DMS79 treated with DMSO at 0.1 percent for 48 hours (cell line): ENCODE data around the gene VRK1.
A peak's percentile ranks its signal among the peaks of the same experiment; 100 is the strongest.

Experiments used
- DNase-seq: peaks from one replicate; lab custom pipeline; 2025; lab: John Stamatoyannopoulos, UW

The VRK1 gene

DNA sequence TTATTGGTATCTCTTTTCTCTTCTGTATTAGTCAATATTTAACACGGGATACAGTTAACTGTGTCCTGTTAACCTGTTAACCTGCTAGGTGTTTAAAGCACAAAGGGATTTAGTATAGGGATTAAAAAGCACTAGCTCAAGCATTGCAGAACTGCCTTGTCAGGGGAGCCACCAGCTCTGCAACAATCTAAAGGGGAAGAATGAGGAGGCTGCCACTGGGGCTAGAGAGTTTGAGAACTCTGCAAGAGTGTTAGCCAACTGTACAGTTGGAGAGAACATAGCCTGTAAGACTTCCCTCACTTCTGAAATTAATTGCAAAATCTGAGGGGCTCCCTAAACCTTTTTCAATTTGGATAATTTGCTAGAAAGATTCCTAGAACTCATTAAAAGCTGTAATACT, 6.5 kb upstream of the VRK1 start:
- no peak for DNase-seq

DNA sequence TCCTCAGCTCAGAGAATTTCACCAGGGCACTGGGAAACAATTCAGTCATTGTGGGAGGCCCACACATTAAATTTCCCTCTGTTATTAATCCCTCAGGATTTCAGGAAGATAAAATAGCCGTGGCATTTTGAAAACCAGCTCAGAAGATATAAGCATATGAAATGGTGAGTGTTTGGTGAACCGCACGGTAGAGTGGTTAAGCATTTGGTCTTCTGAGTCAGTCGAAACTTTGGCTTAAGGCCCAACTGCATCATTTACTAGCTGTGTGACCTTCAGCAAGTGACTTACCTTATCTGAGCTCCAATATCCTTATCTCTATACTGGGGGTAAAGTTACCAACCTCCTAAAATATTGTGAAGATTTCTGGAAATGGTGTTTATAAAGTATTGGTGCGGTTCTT, 5.2 kb upstream of the VRK1 start:
- no peak for DNase-seq

DNA sequence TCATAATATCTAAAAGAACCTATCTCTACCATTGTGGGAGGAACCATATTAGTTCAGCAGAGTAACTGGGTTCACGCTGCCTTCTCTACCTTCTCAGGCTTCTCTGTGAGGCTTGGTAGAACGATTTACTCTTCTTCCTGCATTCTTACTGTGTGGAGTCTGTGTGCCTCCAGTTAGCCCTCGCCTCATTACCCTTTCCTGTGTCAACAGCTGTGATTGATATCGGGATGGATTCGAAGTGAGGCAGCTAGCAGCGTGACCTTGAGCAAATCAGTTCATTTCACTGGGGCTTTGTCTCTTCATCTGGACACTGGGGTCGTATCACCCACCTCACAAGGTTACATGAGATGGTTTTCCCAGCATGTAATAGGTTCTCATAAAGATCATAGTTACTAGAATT, 4.6 kb upstream of the VRK1 start:
- DNase-seq, result no peak

DNA sequence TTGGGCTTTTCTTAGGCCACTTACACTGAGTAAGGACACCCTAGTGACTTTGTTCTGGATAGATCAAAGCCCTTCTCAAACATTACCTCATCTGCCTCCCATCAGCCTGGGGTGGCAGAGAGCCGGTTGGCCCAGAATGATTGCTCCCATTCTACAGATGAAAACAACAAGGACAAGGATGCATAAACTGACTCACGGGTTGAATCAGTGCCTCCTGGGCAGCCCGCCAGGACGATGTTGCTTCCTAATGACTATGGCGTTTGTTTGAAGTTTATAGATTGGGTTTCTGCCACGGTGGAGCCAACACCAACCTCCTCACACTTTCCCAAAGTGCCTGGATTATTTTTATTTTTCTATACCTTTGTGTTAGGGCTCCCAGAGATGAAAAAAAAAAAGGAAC, 3.6 kb upstream of the VRK1 start:
- no peak for DNase-seq

DNA sequence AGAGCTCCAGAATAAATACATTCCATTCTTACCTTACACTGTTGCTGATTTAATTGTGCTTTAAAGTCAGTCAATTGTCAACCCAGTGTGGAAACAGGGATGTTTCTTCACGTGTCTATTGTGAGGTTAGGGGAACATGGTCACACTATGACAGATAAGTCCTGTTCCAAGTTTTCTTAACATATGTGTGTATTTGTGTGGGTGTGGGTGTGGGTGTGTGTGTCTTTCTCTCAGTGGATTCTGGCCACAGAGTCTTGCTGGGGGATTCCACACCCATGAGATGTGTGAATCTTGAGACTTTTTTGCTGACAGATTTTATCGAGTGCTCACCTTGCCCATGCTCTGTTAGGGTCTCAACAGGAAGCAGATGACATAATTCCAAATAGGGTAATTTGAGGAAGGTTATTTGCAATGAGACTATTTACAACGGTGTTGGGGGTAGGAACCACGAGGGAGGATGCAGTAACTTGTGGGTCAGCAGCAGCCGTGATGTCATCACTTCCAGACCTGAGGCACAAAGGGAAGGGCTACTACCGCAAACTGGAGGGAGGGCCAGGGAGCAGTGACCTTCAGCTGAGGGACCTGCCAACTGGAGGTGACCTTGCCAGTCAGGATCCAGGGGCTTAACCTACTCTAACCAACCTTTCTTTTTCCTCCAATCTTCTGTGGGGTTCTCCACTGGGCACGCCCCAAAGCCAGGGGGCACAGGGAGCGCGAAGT, 1.9 kb upstream of the VRK1 start:
- DNase-seq, result no peak

DNA sequence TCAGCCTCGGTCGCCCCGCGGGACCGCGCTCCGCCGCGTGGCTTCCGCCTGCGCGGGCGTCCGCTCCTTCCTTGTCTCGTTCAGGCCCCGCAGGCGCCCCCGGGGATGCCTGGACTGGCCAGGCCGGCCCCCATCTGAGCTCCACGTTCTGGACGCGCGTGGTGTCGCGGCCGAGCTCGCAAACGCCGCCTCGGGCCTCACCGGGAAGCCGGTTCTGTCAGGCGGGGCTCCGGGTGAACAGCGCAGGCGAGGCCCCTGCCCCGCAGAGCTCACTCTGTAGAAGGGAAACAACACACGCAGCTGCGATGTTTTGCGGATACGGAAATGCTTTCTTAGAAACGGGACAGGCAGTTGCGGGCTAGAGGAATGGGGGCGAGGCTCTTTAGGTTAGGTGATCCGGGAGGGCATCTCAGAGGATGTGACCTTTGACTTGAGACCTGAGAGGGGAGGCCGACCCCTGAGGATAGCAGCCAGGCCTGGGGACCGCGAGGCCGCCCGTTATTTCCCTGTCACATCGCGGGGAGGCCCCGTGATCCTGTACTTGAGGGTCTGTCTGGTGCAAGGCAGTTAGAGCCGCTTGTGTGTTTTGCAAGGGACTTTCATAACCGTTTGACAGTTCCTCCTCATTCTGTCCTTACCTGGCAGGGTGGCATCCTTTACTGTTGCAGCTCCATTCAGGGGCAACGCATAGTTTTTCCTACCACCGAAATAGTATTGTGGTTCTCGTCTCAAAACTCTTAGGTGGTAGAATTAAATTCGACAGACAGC, 584 bp downstream of the VRK1 start:
- peak; percentile 66 for DNase-seq

DNA sequence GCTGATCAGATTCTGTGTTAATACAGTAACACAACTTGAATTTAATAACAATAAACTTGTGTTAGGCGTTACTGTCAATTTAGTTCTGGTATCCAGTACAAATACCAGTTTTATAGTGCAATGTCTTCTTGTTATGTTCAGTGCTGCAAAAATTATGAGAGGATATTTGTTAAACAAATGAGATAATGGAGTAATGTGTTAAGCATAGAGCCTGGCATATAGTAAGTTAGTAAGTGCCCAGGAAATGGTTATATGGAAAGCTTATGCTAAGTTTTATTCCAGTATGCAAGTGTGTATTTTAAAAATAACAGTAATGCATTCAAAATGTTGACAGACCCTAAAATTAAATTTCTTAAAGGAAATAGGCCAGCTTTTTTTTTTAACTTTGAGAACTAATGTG, 1.8 kb downstream of the VRK1 start:
- no peak for DNase-seq

DNA sequence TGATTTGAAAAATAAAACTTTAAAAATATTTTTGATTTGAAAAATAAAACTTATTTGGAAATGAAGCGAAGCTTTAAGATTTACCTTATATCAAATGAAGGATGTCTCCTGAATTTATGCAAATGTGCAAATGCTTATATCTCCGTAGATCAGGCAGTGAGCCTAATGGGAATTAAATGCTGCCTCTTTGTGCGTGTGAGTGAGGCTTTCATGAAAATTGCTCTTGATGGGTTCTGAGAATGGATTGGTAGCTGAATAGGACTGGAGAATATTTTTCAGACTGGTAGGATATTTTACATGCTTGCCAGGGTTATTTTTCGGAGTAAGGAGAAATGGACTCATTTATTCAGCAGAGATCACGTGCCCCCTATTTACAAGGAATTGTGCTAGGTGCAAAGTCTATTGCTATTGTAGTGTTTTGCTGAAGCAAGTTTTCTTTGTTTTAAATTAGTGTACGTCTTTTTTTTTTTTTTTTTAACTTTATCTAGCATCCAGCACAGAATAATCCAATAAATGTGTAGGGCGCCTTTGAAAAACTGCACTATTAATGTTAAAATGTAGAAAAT, 2.4 kb downstream of the VRK1 start:
- no peak for DNase-seq

DNA sequence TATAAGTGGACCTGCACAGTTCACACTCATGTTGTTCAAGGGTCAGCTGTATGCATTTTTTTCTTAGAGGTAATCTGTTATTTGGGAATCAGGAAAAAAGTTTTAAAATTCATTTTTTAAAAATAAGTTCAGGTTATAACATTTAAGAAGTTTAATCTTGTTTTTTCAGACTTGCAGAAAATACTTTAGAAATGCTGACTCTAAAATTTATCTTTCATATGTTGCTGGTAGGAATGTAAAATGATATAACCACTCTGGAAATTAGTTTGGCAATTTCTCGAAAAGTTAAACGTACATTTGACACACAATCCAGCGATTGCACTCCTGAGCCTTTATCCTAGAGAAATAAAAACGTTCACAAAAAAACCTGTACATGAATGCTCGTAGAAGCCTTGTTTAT, 4.7 kb downstream of the VRK1 start:
- DNase-seq, result no peak

DNA sequence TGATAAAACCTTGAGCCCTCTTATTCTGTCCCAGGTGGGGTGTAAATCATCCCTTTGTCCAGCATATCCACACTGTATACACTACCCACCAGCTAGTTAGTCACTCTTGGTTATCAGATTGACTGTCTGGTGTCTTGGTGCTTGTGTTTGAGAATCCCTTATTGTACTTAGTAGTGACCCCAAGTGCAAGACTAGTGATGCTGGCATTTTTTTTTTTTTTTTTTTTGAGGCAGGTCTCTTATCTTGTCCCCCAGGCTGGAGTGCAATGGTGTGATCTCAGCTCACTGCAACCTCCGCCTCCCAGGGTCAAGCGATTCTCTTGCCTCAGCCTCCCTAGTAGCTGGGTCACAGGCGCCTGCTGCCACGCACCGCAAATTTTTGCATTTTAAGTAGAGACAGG, 5.8 kb downstream of the VRK1 start:
- no peak for DNase-seq

DNA sequence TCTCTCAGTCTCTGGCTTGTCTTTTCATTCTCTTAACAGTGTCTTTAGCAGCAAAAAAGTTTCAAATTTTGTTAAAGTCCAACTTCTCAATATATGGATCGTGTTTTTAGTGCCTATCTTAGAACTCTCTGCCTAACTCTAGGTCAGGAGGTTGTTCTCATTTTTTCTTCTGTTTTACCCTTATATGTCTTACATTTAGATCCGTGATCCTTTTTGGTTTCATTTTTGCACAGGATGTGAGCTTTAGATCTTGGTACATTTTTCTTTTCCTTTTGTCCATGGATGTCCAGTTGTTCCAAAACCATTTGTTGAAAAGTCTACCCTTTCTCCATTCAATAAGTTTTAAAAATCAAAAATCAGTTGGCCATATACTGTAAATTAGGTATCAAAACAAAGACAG, 6.8 kb downstream of the VRK1 start:
- DNase-seq, result no peak

DNA sequence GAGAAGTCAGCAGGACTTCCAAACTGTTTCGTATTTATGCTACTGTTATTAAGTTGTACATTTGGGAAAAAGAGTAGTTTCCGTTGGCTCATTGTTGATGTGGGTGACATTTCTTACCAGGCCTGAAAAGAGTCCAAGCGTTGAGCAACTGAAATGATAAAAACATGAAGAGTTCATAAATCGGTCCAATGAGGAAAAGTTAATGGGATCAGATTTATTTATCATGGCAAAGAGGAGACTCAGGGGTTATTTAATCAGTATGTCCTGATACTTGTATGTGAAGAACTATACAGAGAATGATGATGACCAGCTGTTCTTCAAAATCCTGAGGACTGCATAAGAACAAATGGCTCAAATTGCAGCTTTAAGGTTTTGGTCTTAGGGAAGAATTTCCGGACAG, 7.7 kb downstream of the VRK1 start:
- no peak for DNase-seq

DNA sequence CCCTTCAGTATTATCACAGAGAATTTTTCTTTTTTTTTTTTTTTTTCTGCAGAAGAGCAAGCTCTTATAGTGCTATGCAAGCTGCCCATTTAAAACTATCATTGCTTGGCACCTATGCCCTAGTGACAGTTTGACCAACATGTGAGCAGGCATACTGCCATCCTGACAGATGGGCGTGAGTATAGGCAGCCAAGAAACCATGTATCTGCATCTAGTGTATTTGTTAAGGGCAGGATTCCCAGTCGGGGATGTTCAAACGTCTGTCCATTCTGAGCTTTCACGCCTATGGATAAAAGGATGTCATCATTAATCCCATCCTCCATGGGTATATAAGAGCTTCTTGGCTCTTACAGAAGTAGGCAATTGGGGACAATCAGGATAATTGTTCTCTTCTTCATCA, 8.8 kb downstream of the VRK1 start:
- DNase-seq, result no peak

DNA sequence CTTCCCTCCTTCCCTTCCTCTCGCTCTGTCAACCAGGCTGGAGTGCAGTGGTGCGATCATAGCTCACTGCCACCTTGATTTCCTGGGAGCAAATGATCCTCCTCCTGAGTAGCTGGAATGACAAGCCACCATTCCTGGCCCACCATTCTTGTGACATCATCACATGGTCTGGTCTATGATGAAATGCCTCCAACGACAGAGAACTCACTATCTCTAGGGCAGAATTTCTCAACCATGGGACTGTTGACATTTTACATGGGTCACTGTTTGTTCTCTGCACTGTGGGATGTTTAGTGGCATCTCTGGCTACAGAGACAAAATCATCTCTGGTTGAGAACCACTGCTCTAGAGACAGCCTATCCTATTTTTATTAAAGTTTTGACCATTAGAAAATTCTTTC, 9.7 kb downstream of the VRK1 start:
- no peak for DNase-seq

DNA sequence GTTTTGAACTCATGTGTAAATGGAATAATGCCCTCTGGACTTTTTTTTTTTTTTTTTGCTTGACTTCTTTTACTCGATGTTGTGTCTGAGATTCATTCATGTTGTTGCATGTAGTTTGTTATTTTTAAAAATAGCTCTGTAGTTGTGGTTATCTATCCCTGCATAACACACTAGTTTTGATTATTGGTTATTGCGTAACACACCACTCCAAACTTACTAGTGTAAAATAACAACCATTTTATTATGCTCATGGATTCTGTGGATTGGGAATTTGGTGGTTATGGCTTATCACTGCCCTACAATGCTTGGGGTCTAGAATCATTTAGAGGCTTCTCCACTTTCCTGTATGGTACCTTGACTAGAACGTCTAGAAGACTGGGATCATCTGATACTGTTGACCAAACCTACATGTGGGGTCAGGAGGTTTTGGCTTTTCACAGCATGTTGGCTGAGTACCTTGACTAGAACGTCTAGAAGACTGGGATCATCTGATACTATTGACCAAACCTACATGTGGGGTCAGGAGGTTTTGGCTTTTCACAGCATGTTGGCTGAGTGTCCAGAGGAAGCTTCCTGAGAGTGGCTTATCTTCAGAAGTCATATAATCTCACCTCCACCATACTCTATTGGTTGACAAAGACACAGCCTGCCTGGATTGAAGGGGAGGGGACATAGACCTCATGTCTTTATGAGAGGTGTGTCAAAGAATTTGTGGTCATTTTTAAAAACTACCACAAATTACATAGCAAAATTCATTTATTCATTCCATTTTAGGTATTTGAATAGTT, 11.6 kb downstream of the VRK1 start:
- DNase-seq, result no peak

DNA sequence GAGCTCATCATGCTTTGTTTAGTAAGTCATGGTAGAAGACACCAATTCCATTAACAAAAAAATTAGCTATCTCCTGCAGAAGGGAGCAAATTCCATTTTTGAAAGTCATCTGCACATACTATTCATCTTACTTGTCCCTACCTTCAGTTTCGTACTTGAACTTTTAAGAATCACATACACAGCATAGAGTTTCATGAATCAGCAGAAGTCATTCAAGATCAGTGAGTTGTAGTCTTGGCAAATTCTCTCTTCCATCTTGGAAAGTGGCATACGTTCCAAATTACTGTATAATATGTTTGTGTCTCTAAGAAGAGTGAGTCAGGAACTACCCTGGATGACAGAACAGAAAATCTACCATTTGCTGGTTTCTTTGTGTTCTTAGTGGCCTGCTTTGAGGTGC, 14.1 kb downstream of the VRK1 start:
- no peak for DNase-seq

DNA sequence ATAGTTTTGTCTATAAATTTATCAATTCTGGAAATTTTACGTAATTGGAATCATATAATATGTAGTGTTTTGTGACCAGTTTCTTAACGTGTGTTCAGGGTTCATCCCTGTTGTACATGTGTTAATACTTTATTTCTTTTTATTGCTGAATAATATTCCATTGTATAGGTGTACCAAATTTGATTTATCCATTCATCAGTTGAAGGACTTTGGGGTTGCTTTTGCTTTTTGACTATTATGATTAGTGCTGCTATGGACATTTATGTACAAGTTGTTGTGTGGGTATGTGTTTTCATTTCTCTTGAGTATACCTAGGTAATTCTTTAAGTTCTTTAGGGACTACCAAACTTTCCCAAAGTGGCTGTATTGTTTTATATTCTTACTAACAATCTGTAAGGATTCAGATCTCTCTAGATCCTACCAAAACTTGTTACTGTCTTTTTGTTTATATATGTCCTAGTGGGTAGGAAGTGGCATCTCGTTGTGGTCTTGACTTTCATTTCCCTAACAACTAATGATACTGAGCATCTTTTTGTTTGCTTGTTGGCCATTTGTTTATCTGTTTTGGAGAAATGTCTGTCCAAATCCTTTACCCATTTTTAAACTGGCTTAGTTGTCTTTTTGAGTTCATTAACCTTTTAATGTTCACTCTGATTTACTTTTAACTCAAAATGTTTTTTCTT, 14.9 kb downstream of the VRK1 start:
- no peak for DNase-seq

DNA sequence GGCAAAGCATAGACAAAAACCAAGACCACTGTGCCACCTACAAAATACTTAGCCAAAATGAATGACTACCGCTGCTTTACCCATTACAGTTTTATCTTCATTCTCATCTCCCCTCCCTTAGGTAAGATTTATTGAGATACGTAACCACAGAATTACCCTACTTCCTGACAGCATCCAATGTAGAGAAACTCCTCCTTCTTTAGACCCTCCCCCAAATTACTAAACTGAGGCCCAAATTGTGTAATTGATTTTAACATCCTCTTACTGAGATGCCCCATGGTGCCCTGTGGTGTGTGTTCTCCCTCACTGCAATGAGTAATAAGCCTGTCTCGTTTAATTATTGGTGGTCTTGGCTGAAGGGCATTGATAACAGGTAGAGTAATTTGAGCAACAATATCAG, 19.1 kb downstream of the VRK1 start:
- DNase-seq, result no peak

DNA sequence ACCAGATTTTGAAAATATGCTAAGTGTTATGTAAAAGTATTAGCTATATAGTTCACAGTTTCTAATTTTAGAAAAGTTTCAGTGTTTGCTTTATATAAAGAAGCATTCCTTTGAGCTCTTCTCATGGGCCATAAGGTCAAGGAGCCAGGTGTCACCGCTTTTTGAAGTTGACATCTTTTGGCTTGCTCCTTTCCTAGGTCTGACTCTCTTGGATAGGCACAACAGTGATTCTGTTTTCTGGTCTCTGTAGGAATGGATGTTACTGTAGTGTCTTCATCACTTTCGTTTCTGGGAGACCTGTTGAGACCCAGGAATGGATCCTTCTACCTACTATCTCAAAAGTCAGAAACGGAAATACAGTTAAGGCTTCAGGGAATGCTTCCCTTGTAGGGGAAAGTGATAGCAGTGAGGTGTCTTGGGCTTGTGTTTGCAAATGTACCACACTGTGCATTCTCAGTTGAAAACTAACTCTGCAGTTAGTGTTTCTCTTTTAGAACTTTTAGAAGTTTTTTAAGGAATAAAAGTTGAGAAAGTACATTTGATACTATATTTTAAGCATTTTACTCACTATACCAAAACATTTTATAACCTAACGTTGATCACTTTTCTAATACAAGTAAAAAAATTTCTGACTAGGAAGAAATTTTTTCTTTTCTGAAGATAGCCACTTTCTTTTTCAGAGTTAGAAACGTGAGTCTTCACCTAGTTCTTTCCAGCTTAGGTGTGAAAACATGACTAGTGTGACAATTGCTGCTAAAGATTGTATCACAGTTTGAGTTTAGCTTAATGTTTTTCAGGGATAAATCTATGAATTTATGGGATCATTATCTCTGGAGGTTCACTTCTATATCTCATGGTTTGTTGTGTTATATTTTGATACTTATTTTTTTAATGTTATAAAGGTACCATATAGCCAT, 20.8 kb downstream of the VRK1 start:
- no peak for DNase-seq

DNA sequence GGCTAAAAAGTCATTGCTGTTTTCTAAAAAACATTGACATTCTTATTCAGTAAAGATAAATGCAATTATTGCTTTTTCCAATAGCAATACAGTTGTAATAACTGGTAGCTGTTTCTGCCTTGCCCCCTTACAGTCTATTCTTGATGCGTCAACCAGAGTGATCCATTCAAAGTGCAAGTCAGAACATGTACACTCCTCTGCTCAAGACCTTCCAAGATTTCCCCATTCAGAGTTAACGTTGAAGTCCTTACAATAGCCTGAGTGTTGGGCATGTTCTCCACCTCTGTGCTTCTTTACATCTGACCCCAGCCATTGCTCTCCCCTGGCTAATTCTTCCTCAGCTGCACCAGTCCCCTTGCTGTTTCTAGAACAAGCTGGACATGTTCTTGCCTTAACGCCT, 24.3 kb downstream of the VRK1 start:
- peak; percentile 60 for DNase-seq

DNA sequence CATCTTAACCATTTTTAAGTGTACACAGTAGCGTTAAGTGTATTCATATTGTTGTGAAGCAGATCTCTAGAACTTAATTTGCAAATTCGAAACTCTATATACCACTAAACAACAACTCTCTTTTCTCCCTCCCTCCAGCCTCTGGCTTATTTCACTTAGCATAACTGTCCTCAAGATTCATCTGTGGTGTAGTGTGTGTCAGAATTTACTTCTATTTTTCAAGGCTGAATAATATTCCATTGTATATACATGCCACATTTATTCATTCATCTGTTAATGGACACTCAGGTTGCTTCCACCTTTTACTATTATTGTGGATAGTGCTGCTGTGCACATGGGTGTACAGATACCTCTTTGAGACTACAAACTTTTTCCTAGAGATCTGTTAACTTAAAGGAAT, 26.5 kb downstream of the VRK1 start:
- no peak for DNase-seq
